Keratinocyte (primary cell): ENCODE results near the gene TBC1D10B.

Experiments used
- CTCF ChIP-seq, 3 experiments: IDR thresholded peaks in 1 of 3; conservative IDR thresholded peaks in 1 of 3; optimal IDR thresholded peaks in 1 of 3; 2 replicates in 2 of 3; 3 replicates in 1 of 3; pipeline versions ENCODE3 to v1.5.1; 2011; ENCODE audit warnings: low read length in 3 of 3, mild to moderate bottlenecking in 3 of 3, moderate library complexity in 2 of 3, control low read depth in 1 of 3, inconsistent platforms in 1 of 3; ENCODE audit not compliant: insufficient read depth in 2 of 3; ENCODE audit errors: extremely low read depth in 1 of 3
- EZH2 ChIP-seq: IDR thresholded peaks from one replicate; pipeline ENCODE4 v1.6.1; 2012; ENCODE audit warnings: inconsistent platforms, mild to moderate bottlenecking, low read length, moderate library complexity

GRCh38 chr16:30414159-30414558 lies 43.9 kb upstream of the TBC1D10B start:
- TF ChIP-seq EZH2 (no peak), CTCF (optimal IDR thresholded peaks at IDR 0.05 in 1 of 3, IDR thresholded peaks at IDR 0.05 in 1 of 3, conservative IDR thresholded peaks at IDR 0.05 in 1 of 3; ENCODE audit: extremely low read depth in 1 of 3, insufficient read depth in 2 of 3, low read length in 3 of 3) (no peak)
